ENCODE measurements around the gene UTP11.

UTP11 gene

GRCh38 chr1:38003261-38004250, 9.0 kb upstream of the UTP11 start:
- in situ Hi-C loops (cut with HindIII; ENCODE audit: low sequenced_read_pairs) = no loop called here
- DNase-seq (ENCODE audit: low read depth, low spot score) = peak; percentile 44
- peak overlapping the region; percentile 71 for H3K4me3 ChIP-seq (ENCODE audit: low read depth, low read length)
- TF ChIP-seq, protein P1, sequence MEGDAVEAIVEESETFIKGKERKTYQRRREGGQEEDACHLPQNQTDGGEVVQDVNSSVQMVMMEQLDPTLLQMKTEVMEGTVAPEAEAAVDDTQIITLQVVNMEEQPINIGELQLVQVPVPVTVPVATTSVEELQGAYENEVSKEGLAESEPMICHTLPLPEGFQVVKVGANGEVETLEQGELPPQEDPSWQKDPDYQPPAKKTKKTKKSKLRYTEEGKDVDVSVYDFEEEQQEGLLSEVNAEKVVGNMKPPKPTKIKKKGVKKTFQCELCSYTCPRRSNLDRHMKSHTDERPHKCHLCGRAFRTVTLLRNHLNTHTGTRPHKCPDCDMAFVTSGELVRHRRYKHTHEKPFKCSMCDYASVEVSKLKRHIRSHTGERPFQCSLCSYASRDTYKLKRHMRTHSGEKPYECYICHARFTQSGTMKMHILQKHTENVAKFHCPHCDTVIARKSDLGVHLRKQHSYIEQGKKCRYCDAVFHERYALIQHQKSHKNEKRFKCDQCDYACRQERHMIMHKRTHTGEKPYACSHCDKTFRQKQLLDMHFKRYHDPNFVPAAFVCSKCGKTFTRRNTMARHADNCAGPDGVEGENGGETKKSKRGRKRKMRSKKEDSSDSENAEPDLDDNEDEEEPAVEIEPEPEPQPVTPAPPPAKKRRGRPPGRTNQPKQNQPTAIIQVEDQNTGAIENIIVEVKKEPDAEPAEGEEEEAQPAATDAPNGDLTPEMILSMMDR (IDR thresholded peaks at IDR 0.05; ENCODE audit: low read depth, low read length) = no peak

DNA sequence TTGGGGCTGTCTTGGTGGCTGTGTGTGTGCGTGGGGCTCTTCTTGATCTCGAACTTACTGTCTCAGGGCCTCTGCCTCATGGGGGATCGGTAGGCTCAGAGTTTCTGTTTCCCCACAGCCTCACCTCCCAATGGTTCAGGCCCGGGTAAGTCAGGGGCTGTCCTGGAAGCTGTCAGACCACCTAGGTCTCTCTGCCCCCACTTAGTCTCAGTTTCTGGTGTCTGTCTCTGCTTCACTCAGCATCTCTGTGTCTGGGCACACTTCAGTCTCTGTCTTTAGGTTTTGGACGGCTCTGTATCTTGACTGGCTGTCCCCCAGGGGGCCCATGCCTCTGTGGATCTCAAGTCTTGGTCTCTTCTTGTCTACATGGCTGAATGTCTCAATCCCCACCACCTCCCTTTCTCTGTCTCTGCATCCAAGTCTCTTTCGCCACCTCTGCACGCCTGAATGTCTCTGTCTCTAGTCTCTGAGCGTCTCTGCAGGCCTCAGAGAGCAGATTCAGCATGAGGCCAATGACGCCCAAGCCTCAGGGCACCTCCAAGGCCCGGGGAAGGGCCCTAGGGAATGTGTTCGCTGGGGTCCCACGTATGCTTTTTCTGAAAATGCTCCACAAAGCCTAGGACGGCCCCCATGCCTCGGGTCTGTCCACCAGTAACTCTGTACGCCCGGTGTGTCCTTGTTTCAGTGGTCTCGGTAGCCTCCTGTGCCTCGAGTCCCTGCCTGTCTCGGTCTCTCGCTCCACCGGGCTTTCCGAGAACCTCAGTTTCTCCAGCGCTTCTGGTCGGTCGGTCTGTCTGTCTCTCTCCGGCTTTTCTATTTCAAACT, 8.0 kb upstream of the UTP11 start:
- TF ChIP-seq, protein P1 (IDR thresholded peaks at IDR 0.05; ENCODE audit: low read depth, low read length) = no peak
- DNase-seq (ENCODE audit: low read depth, low spot score) = no peak
- peak overlapping the region; percentile 71 for H3K4me3 ChIP-seq (ENCODE audit: low read depth, low read length)
- in situ Hi-C loops (cut with HindIII; ENCODE audit: low sequenced_read_pairs) = no loop called here

DNA sequence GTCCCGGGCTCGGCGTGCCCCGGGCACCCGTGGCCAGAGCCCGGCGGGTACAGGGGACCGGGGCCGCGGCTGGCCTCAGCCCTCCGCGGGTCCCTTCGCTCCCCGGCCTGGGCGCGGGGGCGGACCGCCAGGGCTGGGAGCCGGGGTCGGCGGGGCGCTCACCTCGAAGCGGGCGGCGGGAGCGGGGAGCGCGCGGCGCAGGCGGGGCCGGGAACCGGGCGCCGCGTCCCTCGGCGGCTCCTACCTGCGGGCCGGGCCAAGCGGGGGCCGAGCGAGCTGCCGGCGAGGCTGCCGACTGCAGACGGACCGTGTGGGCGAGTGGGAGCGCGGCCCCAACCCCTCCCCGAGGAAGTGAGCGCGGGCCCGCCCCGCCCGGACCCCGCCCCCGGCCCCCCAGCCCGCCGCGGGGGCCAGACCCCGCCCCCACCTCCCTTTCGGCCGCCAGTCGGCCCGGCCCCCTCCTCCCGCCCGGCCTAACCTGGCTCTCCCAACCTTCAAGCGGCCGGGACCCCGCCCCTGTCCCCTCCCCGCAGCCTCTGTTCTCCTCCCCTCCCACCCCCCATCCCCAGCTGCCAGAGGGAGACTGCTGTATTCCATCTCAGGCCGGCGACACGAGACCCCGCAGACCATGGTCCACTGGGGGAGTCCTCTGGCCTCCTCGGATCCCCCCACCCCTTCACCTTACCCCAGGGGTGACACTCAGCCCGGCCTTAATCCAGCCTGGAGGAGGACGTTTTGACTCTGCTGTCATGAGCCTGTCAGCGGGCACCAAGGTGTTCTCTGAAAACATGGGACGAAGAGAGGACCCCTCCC, 7.1 kb upstream of the UTP11 start, which contains the start of gene FHL3:
Gene FHL3, minus strand, starts transcription at position 320 of the 813 bp plus-strand sequence. CDS start 6,102 bp downstream, outside the sequence.
- TF ChIP-seq, protein P1 (IDR thresholded peaks at IDR 0.05; ENCODE audit: low read depth, low read length) = no peak
- peak within 1 kb of the TSS; percentile 71 for H3K4me3 ChIP-seq (ENCODE audit: low read depth, low read length)
- in situ Hi-C loops (cut with HindIII; ENCODE audit: low sequenced_read_pairs) = no loop called here
- peak; percentile 51 for DNase-seq (ENCODE audit: low read depth, low spot score)

GRCh38 chr1:38006008-38006828, 6.3 kb upstream of the UTP11 start:
- H3K4me3 ChIP-seq (ENCODE audit: low read depth, low read length) = no peak overlapping the region
- TF ChIP-seq, protein P1 (IDR thresholded peaks at IDR 0.05; ENCODE audit: low read depth, low read length) = no peak
- no peak for DNase-seq (ENCODE audit: low read depth, low spot score)
- in situ Hi-C loops (cut with HindIII; ENCODE audit: low sequenced_read_pairs) = no loop called here

DNA sequence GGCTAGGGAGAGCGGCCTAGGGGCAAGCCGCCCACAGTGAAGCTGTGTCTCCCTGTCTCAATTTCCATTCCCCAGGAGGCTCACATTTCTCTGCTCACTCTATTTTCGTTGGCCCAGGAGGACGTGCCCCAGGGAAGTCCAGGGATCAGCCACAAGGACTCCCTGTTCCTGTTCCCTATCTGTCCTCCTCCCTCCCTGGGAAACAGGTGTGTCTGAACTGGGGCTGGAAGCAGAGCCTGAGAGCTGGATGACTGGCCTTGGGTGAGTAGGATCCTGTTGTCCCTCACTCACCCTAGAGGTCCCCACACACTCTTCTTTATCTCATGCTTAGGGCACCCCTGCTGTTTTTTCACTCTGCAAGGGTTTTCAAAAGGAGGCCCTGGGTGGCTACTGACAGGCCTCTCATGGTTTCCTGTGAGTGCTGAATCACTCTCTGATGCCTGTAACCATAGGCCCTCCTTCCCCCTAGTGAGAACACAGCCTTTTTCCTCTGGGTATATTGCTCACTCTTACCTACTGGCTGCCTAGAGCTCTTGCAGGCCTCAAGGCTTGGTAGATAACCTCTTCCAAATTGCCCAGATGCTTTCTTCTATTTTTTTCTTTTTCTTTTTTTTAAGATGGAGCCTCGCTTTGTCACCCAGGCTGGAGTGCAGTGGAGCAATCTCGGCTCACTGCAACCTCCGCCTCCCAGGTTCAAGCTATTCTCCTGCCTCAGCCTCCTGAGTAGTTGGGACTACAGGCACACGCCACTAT, 3.3 kb upstream of the UTP11 start:
- peak; percentile 89 for DNase-seq (ENCODE audit: low read depth, low spot score)
- in situ Hi-C loops (cut with HindIII; ENCODE audit: low sequenced_read_pairs) = no loop called here
- TF ChIP-seq, protein P1 (IDR thresholded peaks at IDR 0.05; ENCODE audit: low read depth, low read length) = peak; percentile 16
- no peak overlapping the region for H3K4me3 ChIP-seq (ENCODE audit: low read depth, low read length)
